CD4-positive, alpha-beta T cell (primary cell): ENCODE results near the gene ROR1. TPM values are rescaled to one million over a fixed set of nuclear protein-coding genes. Genes with fewer than 3 reads are reported as not detected.

Experiments used
- ATAC-seq: fragments of 200-7000 bp; cut with Tn5 transposase; one replicate; pipeline ENCODE4 v1.10.0; 2022; ENCODE audit warnings: mild to moderate bottlenecking; ENCODE audit not compliant: poor library complexity
- CTCF ChIA-PET: fragments of 350-600 bp; sonication (Branson Sonifier 250); formaldehyde crosslinking; loops from one replicate; lab custom pipeline; 2021; ENCODE audit warnings: antibody characterized with exemption, inconsistent platforms; lab: Charles Lee
- POLR2A ChIA-PET: fragments of 350-600 bp; sonication (Branson Sonifier 250); formaldehyde crosslinking; loops from one replicate; lab custom pipeline; 2021; ENCODE audit warnings: antibody characterized with exemption, inconsistent platforms; lab: Charles Lee
- DNase-seq, 14 experiments: peaks; one replicate each; pipeline ENCODE4 v3.0.0-alpha.2; 2013 to 2020; ENCODE audit warnings: mixed read lengths in 2 of 14
- H3K27ac ChIP-seq, 2 donors: one replicate each; pipeline versions ENCODE4 v1.5.1 to v1.7.0; 2013; ENCODE audit warnings: low read length in 2 of 2, low read depth in 1 of 2, mild to moderate bottlenecking in 1 of 2
- H3K27me3 ChIP-seq, 2 experiments: 1 replicate in 1 of 2; 2 replicates in 1 of 2; pipeline versions ENCODE4 v1.6.1 to v1.7.0; 2013; ENCODE audit warnings: low read length in 2 of 2, control low read depth in 1 of 2, mild to moderate bottlenecking in 1 of 2, moderate library complexity in 1 of 2; ENCODE audit not compliant: insufficient read depth in 2 of 2, control insufficient read depth in 1 of 2
- H3K36me3 ChIP-seq: one replicate; pipeline ENCODE4 v1.6.1; 2013; ENCODE audit warnings: low read length, control low read depth; ENCODE audit not compliant: insufficient read depth
- H3K4me1 ChIP-seq: one replicate; pipeline ENCODE4 v1.6.1; 2013; ENCODE audit warnings: low read length, control low read depth; ENCODE audit not compliant: insufficient read depth
- H3K4me3 ChIP-seq: one replicate; pipeline ENCODE4 v1.5.1; 2013; ENCODE audit warnings: mild to moderate bottlenecking, low read length, moderate library complexity
- H3K9me3 ChIP-seq, 2 experiments: 1 replicate in 1 of 2; 2 replicates in 1 of 2; pipeline versions ENCODE4 v1.6.1 to v1.7.0; 2013; ENCODE audit warnings: low read length in 2 of 2, mild to moderate bottlenecking in 2 of 2, control low read depth in 1 of 2, moderate library complexity in 1 of 2; ENCODE audit not compliant: control insufficient read depth in 1 of 2, insufficient read depth in 1 of 2
- H3K27ac Mint-ChIP-seq: one replicate; pipeline ENCODE4 v1.8.0; 2020; ENCODE audit warnings: mixed read lengths
- H3K27me3 Mint-ChIP-seq: one replicate; pipeline ENCODE4 v1.8.0; 2021; ENCODE audit warnings: mixed read lengths
- H3K36me3 Mint-ChIP-seq: one replicate; pipeline ENCODE4 v1.8.0; 2021; ENCODE audit warnings: low read depth, mixed read lengths
- H3K4me1 Mint-ChIP-seq: one replicate; pipeline ENCODE4 v1.8.0; 2021; ENCODE audit warnings: low read depth, mixed read lengths
- H3K4me3 Mint-ChIP-seq: one replicate; pipeline ENCODE4 v1.8.0; 2020; ENCODE audit warnings: mild to moderate bottlenecking, mixed read lengths
- H3K9me3 Mint-ChIP-seq: one replicate; pipeline ENCODE4 v1.8.0; 2020; ENCODE audit warnings: mixed read lengths
- CTCF ChIP-seq: fragments of 200-600 bp; IDR thresholded peaks from one replicate; pipeline ENCODE4 v1.8.0; 2022; ENCODE audit warnings: antibody characterized with exemption, mild to moderate bottlenecking
- intact Hi-C, 2 experiments: fragments of 100-400 bp; cut with DNase I in 1 of 2; cut with micrococcal nuclease in 1 of 2; formaldehyde crosslinking; loops; one replicate each; pipeline versions ENCODE4 v1.15.1 to v1.9.0; 2023 to 2025; cut with DNase I, micrococcal nuclease
- total RNA-seq, 174 experiments: library from RNA in 2 of 174; stranded (reverse) in 2 of 174; gene quantifications; one replicate each; pipeline ENCODE4 v1.2.3 and lab custom pipeline; 2021 to 2026

The ROR1 gene
- total RNA-seq, 2 experiments from 2014 or later: not detected

- Histone ChIP-seq H3K27me3 (no peaks in the 10 kb centered on the region), H3K4me1 (no peaks in the 10 kb centered on the region), H3K4me3 (no peak overlapping the region), H3K36me3 (no peaks in the 10 kb centered on the region), H3K9me3 (no peaks in the 10 kb centered on the region), H3K27ac (no peak overlapping the region)
- ChIA-PET POLR2A (no interaction called here), CTCF (no interaction called here)
- Mint-ChIP-seq H3K27me3 (peaks cover 10% of the 10 kb centered on the region), H3K4me3 (no peak overlapping the region), H3K36me3 (no peaks in the 10 kb centered on the region), H3K4me1 (no peaks in the 10 kb centered on the region), H3K27ac (no peak overlapping the region), H3K9me3 (no peaks in the 10 kb centered on the region)
- ATAC-seq: no peak
- intact Hi-C loops: no loop called here
- DNase-seq: no peak
- TF ChIP-seq CTCF: no peak
These were observed 376.4 kb downstream of the ROR1 start for GRCh38 chr1:64150266-64150665.

GRCh38 chr1:64150729-64151230, 377.0 kb downstream of the ROR1 start:
- Mint-ChIP-seq H3K4me1 (no peaks in the 10 kb centered on the region), H3K27ac (no peak overlapping the region), H3K36me3 (no peaks in the 10 kb centered on the region), H3K9me3 (no peaks in the 10 kb centered on the region), H3K4me3 (no peak overlapping the region), H3K27me3 (peaks cover 10% of the 10 kb centered on the region)
- ChIA-PET CTCF (no interaction called here), POLR2A (no interaction called here)
- Histone ChIP-seq H3K27me3 (no peaks in the 10 kb centered on the region), H3K36me3 (no peaks in the 10 kb centered on the region), H3K4me3 (no peak overlapping the region), H3K9me3 (no peaks in the 10 kb centered on the region), H3K4me1 (no peaks in the 10 kb centered on the region), H3K27ac (no peak overlapping the region)
- DNase-seq (no peak), ATAC-seq (no peak)
- TF ChIP-seq CTCF: no peak
- intact Hi-C loops: no loop called here

GRCh38 chr1:64155278-64155677, 381.5 kb downstream of the ROR1 start:
- intact Hi-C loops: no loop called here
- no peak for DNase-seq
- Mint-ChIP-seq H3K27me3 (peaks cover 7% of the 10 kb centered on the region), H3K36me3 (no peaks in the 10 kb centered on the region), H3K4me1 (no peaks in the 10 kb centered on the region), H3K9me3 (no peaks in the 10 kb centered on the region), H3K27ac (no peak overlapping the region), H3K4me3 (no peak overlapping the region)
- Histone ChIP-seq H3K27ac (no peak overlapping the region), H3K4me1 (no peaks in the 10 kb centered on the region), H3K4me3 (no peak overlapping the region), H3K36me3 (no peaks in the 10 kb centered on the region), H3K9me3 (no peaks in the 10 kb centered on the region), H3K27me3 (peaks cover 0 to 5% of the 10 kb centered on the region in 2 experiments)
- no peak for ATAC-seq
- ChIA-PET POLR2A (no interaction called here), CTCF (no interaction called here)
- TF ChIP-seq CTCF: no peak
